ENCODE measurements around the gene DHRSX. TPM values are rescaled to one million over a fixed set of nuclear protein-coding genes. Genes with fewer than 3 reads are reported as not detected.

Gene DHRSX
- total and polyA plus RNA-seq, 11 donors: 14.6 to 36.1 (median 24.1) TPM

DNA sequence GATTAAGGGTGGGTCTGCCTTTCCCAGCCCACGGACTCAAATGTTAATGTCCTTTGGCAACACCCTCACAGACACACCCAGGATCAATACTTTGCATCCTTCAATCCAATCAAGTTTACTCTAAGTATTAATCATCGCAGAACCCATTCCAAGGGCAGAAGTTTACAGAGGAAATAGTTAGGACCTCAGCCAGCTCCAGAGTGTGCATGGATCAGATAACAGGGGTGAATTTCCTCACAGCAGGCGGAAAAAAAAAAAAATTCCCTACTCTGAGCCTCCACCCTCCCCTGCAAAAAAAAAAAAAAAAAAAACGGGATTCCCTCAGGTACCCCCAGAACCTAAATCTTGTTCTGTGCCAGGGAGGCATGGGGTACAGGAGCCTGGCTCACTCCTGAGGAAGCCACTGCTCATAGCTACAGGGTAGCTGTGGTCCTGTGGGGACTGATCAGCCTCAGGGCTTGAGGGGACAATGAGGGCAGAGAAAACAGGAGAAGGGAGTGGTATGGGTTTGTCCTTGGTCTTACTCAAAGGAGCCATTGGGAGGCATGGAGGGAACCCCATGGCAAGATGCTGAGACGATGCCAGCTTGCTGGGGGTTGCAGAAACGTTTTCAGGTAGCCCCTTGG lies 113.0 kb downstream of the DHRSX start:
- Histone ChIP-seq H3K4me3 (no peak overlapping the region), H3K27me3 (no peaks in the 10 kb centered on the region), H3K9me3 (peaks cover 0 to 13% (median 7%) of the 10 kb centered on the region in 12 donors), H3K36me3 (peaks cover 0 to 33% (median 12%) of the 10 kb centered on the region in 9 donors), H3K4me1 (peaks cover 0 to 16% (median 0%) of the 10 kb centered on the region in 12 donors), H3K27ac (no peak overlapping the region)
- ATAC-seq (peak in 2 of 4 donors; percentile 50 to 60), DNase-seq (no peak)
- intact Hi-C loops (cut with DNase I): no loop called here
- 59 to 70% (median 63%) methylated on average over 6 of the region's 6 CpGs for WGBS, 4 donors
- TF ChIP-seq POLR2A (IDR thresholded peaks at IDR 0.05): no peak
- TF ChIP-seq, protein P1, sequence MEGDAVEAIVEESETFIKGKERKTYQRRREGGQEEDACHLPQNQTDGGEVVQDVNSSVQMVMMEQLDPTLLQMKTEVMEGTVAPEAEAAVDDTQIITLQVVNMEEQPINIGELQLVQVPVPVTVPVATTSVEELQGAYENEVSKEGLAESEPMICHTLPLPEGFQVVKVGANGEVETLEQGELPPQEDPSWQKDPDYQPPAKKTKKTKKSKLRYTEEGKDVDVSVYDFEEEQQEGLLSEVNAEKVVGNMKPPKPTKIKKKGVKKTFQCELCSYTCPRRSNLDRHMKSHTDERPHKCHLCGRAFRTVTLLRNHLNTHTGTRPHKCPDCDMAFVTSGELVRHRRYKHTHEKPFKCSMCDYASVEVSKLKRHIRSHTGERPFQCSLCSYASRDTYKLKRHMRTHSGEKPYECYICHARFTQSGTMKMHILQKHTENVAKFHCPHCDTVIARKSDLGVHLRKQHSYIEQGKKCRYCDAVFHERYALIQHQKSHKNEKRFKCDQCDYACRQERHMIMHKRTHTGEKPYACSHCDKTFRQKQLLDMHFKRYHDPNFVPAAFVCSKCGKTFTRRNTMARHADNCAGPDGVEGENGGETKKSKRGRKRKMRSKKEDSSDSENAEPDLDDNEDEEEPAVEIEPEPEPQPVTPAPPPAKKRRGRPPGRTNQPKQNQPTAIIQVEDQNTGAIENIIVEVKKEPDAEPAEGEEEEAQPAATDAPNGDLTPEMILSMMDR (IDR thresholded peaks at IDR 0.05): no peak

DNA sequence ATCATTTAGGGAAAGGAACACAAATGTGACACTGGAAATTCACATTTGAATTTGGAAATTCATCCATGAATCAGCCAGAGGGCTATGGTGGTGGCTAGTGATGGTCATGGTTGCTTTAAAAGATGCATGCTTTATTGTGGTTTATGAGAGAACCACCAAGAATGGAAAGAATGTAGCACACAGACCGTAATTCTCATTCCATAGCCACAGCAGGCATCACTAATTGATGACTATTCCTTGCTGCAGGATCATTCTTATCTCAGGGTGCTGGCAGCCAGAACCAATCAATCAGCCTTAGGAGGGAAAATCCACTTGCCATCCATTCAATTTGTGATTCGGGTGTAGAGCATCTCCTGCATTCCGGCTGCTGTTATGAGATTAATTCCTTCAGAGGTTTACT lies 115.6 kb downstream of the DHRSX start:
- 79 to 94% (median 85%) methylated on average over 3 of the region's 3 CpGs for WGBS, 4 donors
- ATAC-seq: no peak
- intact Hi-C loops (cut with DNase I): no loop called here

GRCh38 chrX:2384486-2384885 lies 116.3 kb downstream of the DHRSX start:
- H3K27me3 ChIP-seq: no peaks in the 10 kb centered on the region
- no peaks in the 10 kb centered on the region for H3K9me3 ChIP-seq
- no peak overlapping the region for H3K27ac ChIP-seq
- peaks cover 0 to 14% (median 2%) of the 10 kb centered on the region in 9 donors for H3K36me3 ChIP-seq
- peaks cover 0 to 16% (median 0%) of the 10 kb centered on the region in 12 donors for H3K4me1 ChIP-seq
- ATAC-seq: no peak
- intact Hi-C loops (cut with DNase I): no loop called here
- TF ChIP-seq POLR2A (IDR thresholded peaks at IDR 0.05): no peak
- TF ChIP-seq, protein P1 (IDR thresholded peaks at IDR 0.05): no peak
- H3K4me3 ChIP-seq: no peak overlapping the region
- whole genome bisulfite sequencing, 4 donors: 82 to 83% (median 83%) methylated on average over 4 of the region's 4 CpGs
- DNase-seq: no peak

More for the DNA sequence above, 115.6 kb downstream of the DHRSX start:
- peaks cover 0 to 14% (median 5%) of the 10 kb centered on the region in 9 donors for H3K36me3 ChIP-seq
- H3K9me3 ChIP-seq: no peaks in the 10 kb centered on the region
- H3K4me3 ChIP-seq: no peak overlapping the region
- H3K27ac ChIP-seq: no peak overlapping the region
- no peak for DNase-seq
- peaks cover 0 to 16% (median 0%) of the 10 kb centered on the region in 12 donors for H3K4me1 ChIP-seq
- no peaks in the 10 kb centered on the region for H3K27me3 ChIP-seq
- TF ChIP-seq, protein P1 (IDR thresholded peaks at IDR 0.05): no peak
- no peak for TF ChIP-seq POLR2A (IDR thresholded peaks at IDR 0.05)

DNA sequence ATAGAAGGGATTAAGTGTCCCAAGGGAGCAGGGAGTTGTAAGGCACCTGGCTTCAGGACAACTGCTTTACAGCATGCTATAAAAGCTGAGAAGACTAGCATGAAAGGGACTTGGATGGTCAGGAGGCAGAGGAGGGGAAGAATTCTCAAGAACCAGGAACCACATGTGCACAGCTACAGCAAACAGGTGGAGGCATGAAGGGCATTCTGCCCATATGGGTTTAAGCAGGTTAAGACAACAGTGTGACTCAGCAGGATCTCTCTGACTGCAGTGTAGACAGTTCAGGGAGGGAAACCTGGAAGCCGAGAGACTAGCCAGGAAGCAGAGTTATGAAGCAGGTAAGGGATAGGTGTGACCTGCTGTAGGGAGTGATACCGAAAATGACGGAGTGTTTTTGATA lies 117.0 kb downstream of the DHRSX start:
- ATAC-seq (no peak), DNase-seq (no peak)
- intact Hi-C loops (cut with DNase I): no loop called here
- Histone ChIP-seq H3K9me3 (no peaks in the 10 kb centered on the region), H3K27ac (no peak overlapping the region), H3K4me1 (peaks cover 0 to 15% (median 0%) of the 10 kb centered on the region in 12 donors), H3K4me3 (no peak overlapping the region), H3K36me3 (peaks cover 0 to 7% (median 0%) of the 10 kb centered on the region in 9 donors), H3K27me3 (no peaks in the 10 kb centered on the region)
- TF ChIP-seq, protein P1 (IDR thresholded peaks at IDR 0.05): no peak
- TF ChIP-seq POLR2A (IDR thresholded peaks at IDR 0.05): no peak
- WGBS, 4 donors: 92 to 96% (median 95%) methylated on average over 3 of the region's 3 CpGs

Data from heart left ventricle (tissue), 16 donors.